WTC11 (cell line): ENCODE measurements around the gene HOMER3. TPM values are rescaled to one million over a fixed set of nuclear protein-coding genes. Genes with fewer than 3 reads are reported as not detected.

ENCODE experiments used
- ATAC-seq: fragments of 200-7000 bp; cut with Tn5 transposase; 2 replicates; pipeline ENCODE4 v1.10.0; 2021; ENCODE audit warnings: mild to moderate bottlenecking, moderate library complexity
- CTCF ChIA-PET: fragments of 300-600 bp; sonication (Branson Sonifier 250); formaldehyde crosslinking; loops from one replicate; lab custom pipeline; 2021; ENCODE audit warnings: antibody characterized with exemption; lab: Charles Lee
- POLR2A ChIA-PET: fragments of 350-600 bp; sonication (Branson Sonifier 250); formaldehyde crosslinking; loops from one replicate; lab custom pipeline; 2021; ENCODE audit warnings: antibody characterized with exemption; lab: Charles Lee
- DNase-seq: peaks from one replicate; pipeline ENCODE4 v3.0.0; 2021; ENCODE audit warnings: low spot score
- H3K27ac Mint-ChIP-seq: 2 replicates; pipeline ENCODE4 v1.8.0; 2021; ENCODE audit warnings: mixed read lengths
- H3K27me3 Mint-ChIP-seq: 2 replicates; pipeline ENCODE4 v1.8.0; 2021; ENCODE audit warnings: low read depth, mild to moderate bottlenecking, moderate library complexity, mixed read lengths
- H3K36me3 Mint-ChIP-seq: 2 replicates; pipeline ENCODE4 v1.8.0; 2021; ENCODE audit warnings: mixed read lengths
- H3K4me1 Mint-ChIP-seq: 2 replicates; pipeline ENCODE4 v1.8.0; 2022; ENCODE audit warnings: mixed read lengths
- H3K4me3 Mint-ChIP-seq: 2 replicates; pipeline ENCODE4 v1.8.0; 2021; ENCODE audit warnings: mild to moderate bottlenecking, moderate library complexity, mixed read lengths
- H3K9me3 Mint-ChIP-seq: 2 replicates; pipeline ENCODE4 v1.8.0; 2021; ENCODE audit warnings: mixed read lengths
- AR ChIP-seq: fragments of 250-450 bp; sonication (Bioruptor Pico); IDR thresholded peaks from 2 replicates; pipeline ENCODE4 v1.9.0; 2021; ENCODE audit warnings: mild to moderate bottlenecking
- ATF6 ChIP-seq: sonication (generic); formaldehyde crosslinking; IDR thresholded peaks from 2 replicates; pipeline ENCODE4 v1.8.1; 2023; ENCODE audit warnings: mild to moderate bottlenecking, missing genetic modification reagents
- CBFB ChIP-seq: sonication (generic); formaldehyde crosslinking; IDR thresholded peaks from 2 replicates; pipeline ENCODE4 v1.8.1; 2022; ENCODE audit warnings: mild to moderate bottlenecking, low read depth, missing genetic modification reagents
- CREB1 ChIP-seq: sonication (generic); formaldehyde crosslinking; IDR thresholded peaks from 2 replicates; pipeline ENCODE4 v1.8.0; 2023; ENCODE audit warnings: mild to moderate bottlenecking, missing genetic modification reagents
- ERG ChIP-seq: fragments of 250-450 bp; sonication (Bioruptor Pico); IDR thresholded peaks from 2 replicates; pipeline ENCODE4 v1.8.0; 2021; ENCODE audit warnings: mild to moderate bottlenecking
- GABPB1 ChIP-seq: sonication (generic); formaldehyde crosslinking; IDR thresholded peaks from 2 replicates; pipeline ENCODE4 v1.8.1; 2023; ENCODE audit warnings: mild to moderate bottlenecking, missing genetic modification reagents
- HMGXB4 ChIP-seq: sonication (generic); formaldehyde crosslinking; IDR thresholded peaks from 2 replicates; pipeline ENCODE4 v1.8.1; 2023; ENCODE audit warnings: mild to moderate bottlenecking, moderate library complexity, missing genetic modification reagents
- IRF2 ChIP-seq: sonication (generic); formaldehyde crosslinking; IDR thresholded peaks from 2 replicates; pipeline ENCODE4 v1.8.0; 2022; ENCODE audit warnings: low read depth, missing genetic modification reagents, borderline replicate concordance
- JAZF1 ChIP-seq: fragments of 250-450 bp; sonication (Bioruptor Pico); IDR thresholded peaks from 2 replicates; pipeline ENCODE4 v1.9.0; 2021; ENCODE audit warnings: moderate library complexity, mild to moderate bottlenecking, inconsistent platforms
- MXD4 ChIP-seq: fragments of 250-450 bp; sonication (Bioruptor Pico); IDR thresholded peaks from 2 replicates; pipeline ENCODE4 v1.8.0; 2021; ENCODE audit warnings: mild to moderate bottlenecking, moderate library complexity, borderline replicate concordance
- NFE2L1 ChIP-seq: sonication (generic); formaldehyde crosslinking; IDR thresholded peaks from 2 replicates; pipeline ENCODE4 v1.8.1; 2023; ENCODE audit warnings: missing genetic modification reagents
- NFYB ChIP-seq: sonication (generic); formaldehyde crosslinking; conservative IDR thresholded peaks from 2 replicates; pipeline ENCODE4 v1.8.0; 2022; ENCODE audit warnings: low read depth, missing genetic modification reagents
- NR2C2 ChIP-seq: sonication (generic); formaldehyde crosslinking; IDR thresholded peaks from 2 replicates; pipeline ENCODE4 v1.8.0; 2022; ENCODE audit warnings: mild to moderate bottlenecking, missing genetic modification reagents
- OVOL2 ChIP-seq: fragments of 250-450 bp; sonication (Bioruptor Pico); IDR thresholded peaks from 2 replicates; pipeline ENCODE4 v1.9.0; 2021; ENCODE audit warnings: mild to moderate bottlenecking, borderline replicate concordance
- SOX15 ChIP-seq: fragments of 250-450 bp; sonication (Bioruptor Pico); IDR thresholded peaks from 2 replicates; pipeline ENCODE4 v1.9.0; 2021; ENCODE audit warnings: mild to moderate bottlenecking
- ZBTB21 ChIP-seq: sonication (generic); formaldehyde crosslinking; IDR thresholded peaks from 2 replicates; pipeline ENCODE4 v1.8.1; 2023; ENCODE audit warnings: mild to moderate bottlenecking, missing genetic modification reagents, borderline replicate concordance
- ZNF121 ChIP-seq: sonication (generic); formaldehyde crosslinking; IDR thresholded peaks from 2 replicates; pipeline ENCODE4 v1.8.0; 2023; ENCODE audit warnings: missing genetic modification reagents
- ZNF263 ChIP-seq: sonication (generic); formaldehyde crosslinking; IDR thresholded peaks from 2 replicates; pipeline ENCODE4 v1.8.1; 2022; ENCODE audit warnings: low read depth, mild to moderate bottlenecking, moderate library complexity, missing genetic modification reagents
- ZNF512 ChIP-seq: sonication (generic); formaldehyde crosslinking; IDR thresholded peaks from 2 replicates; pipeline ENCODE4 v1.8.1; 2022; ENCODE audit warnings: missing genetic modification reagents, borderline replicate concordance
- ZSCAN18 ChIP-seq: fragments of 250-450 bp; sonication (Bioruptor Pico); IDR thresholded peaks from 2 replicates; pipeline ENCODE4 v2.1.2; 2022; ENCODE audit warnings: mild to moderate bottlenecking, moderate library complexity
- total RNA-seq: library from RNA; stranded (reverse); gene quantifications from 3 replicates; pipeline ENCODE4 v1.2.3, GENCODE V29; 2021

The HOMER3 gene
- total RNA-seq, 1 experiment from 2014 or later: 28.2 TPM

- no peak for TF ChIP-seq AR (CRISPR knock-in tag)
- no peak for TF ChIP-seq ZSCAN18 (CRISPR knock-in tag)
- no peak for TF ChIP-seq JAZF1 (CRISPR knock-in tag)
- TF ChIP-seq MXD4 (CRISPR knock-in tag): no peak
- TF ChIP-seq ERG (CRISPR knock-in tag): no peak
- TF ChIP-seq, all 79 proteins: peak for 0
Measured at GRCh38 chr19:18924684-18925213, 16.3 kb downstream of the HOMER3 start (continued).

GRCh38 chr19:18922228-18922985 lies 18.6 kb downstream of the HOMER3 start:
- Mint-ChIP-seq H3K27me3 (no peaks in the 10 kb centered on the region; the same call in 1 of the 2 replicates), H3K4me3 (no peak overlapping the region), H3K9me3 (no peaks in the 10 kb centered on the region), H3K4me1 (peaks cover 10% of the 10 kb centered on the region), H3K27ac (no peak overlapping the region), H3K36me3 (peaks cover 25% of the 10 kb centered on the region)
- ChIA-PET POLR2A (no interaction called here), CTCF (no interaction called here)
- no peak for DNase-seq
- TF ChIP-seq ZNF512 (CRISPR knock-in tag) (no peak), SOX15 (CRISPR knock-in tag) (no peak), CBFB (CRISPR knock-in tag) (no peak), NFE2L1 (CRISPR knock-in tag) (no peak)
- ATAC-seq: no peak

- H3K27ac Mint-ChIP-seq: no peak overlapping the region
- CTCF ChIA-PET: no interaction called here
Measured at GRCh38 chr19:18921593-18921992, 19.4 kb downstream of the HOMER3 start.

GRCh38 chr19:18920400-18920799 lies 20.6 kb downstream of the HOMER3 start:
- no peak for ATAC-seq
- Mint-ChIP-seq H3K27ac (no peak overlapping the region), H3K4me3 (peak overlapping the region; percentile 99), H3K27me3 (no peaks in the 10 kb centered on the region; the same call in 1 of the 2 replicates), H3K9me3 (no peaks in the 10 kb centered on the region), H3K4me1 (peaks cover 10% of the 10 kb centered on the region), H3K36me3 (peaks cover 23% of the 10 kb centered on the region)
- CTCF ChIA-PET: interaction anchor here (0.6 to 1.5 kb wide), 2 partner anchors 15 to 400 kb away, joined by 3 to 5 read pairs; no protein-coding TSS in a partner anchor
- no peak for DNase-seq
- POLR2A ChIA-PET: interaction anchor here (1.2 kb wide), 1 partner anchor 12 kb away, joined by 5 read pairs; no protein-coding TSS in a partner anchor
- TF ChIP-seq NR2C2 (CRISPR knock-in tag): no peak
- TF ChIP-seq ATF6 (CRISPR knock-in tag): no peak
- no peak for TF ChIP-seq CREB1 (CRISPR knock-in tag)
- TF ChIP-seq HMGXB4 (CRISPR knock-in tag): no peak
- TF ChIP-seq ZBTB21 (CRISPR knock-in tag): no peak
- TF ChIP-seq GABPB1: no peak
- TF ChIP-seq ZNF263 (CRISPR knock-in tag): no peak

More at GRCh38 chr19:18921593-18921992, 19.4 kb downstream of the HOMER3 start:
- Mint-ChIP-seq H3K4me1 (peaks cover 10% of the 10 kb centered on the region), H3K4me3 (peak overlapping the region; percentile 99), H3K9me3 (no peaks in the 10 kb centered on the region), H3K36me3 (peaks cover 25% of the 10 kb centered on the region), H3K27me3 (no peaks in the 10 kb centered on the region; the same call in 1 of the 2 replicates)
- POLR2A ChIA-PET: no interaction called here
- ATAC-seq: no peak
- no peak for DNase-seq
- TF ChIP-seq ZNF121 (CRISPR knock-in tag) (no peak), ZBTB21 (CRISPR knock-in tag) (no peak), NFYB (CRISPR knock-in tag) (no peak), OVOL2 (CRISPR knock-in tag) (no peak), IRF2 (no peak)
- TF ChIP-seq, all 79 proteins: peak for 0
